SK-N-SH treated with all-trans-retinoic acid at 6 μM for 48 hours (cell line): Measurements from ENCODE around the gene EFL1.
"Not testable (repeated sequence)": the region's sequence is repeated elsewhere in the genome, so short reads cannot be mapped to it uniquely, and the experiment has no call there.

ENCODE experiments used
- ATAC-seq: fragments of 200-7000 bp; cut with Tn5 transposase; 3 replicates; pipeline ENCODE4 v1.9.1; 2020; ENCODE audit warnings: mild to moderate bottlenecking, moderate library complexity
- ARNTL ChIP-seq: fragments of 450-650 bp; formaldehyde crosslinking; IDR thresholded peaks from 2 replicates; pipeline ENCODE4 v1.5.0; 2020; ENCODE audit warnings: low read depth, mild to moderate bottlenecking, moderate library complexity, borderline replicate concordance
- CREB5 ChIP-seq: fragments of 250-450 bp; sonication (Bioruptor Pico); IDR thresholded peaks from 2 replicates; pipeline ENCODE4 v1.5.1; 2020; ENCODE audit warnings: low read depth, mild to moderate bottlenecking, moderate library complexity
- CSRNP3 ChIP-seq: fragments of 250-450 bp; sonication (Bioruptor Pico); IDR thresholded peaks from 2 replicates; pipeline ENCODE4 v1.5.1; 2021; ENCODE audit warnings: mild to moderate bottlenecking, moderate library complexity
- ESRRG ChIP-seq: fragments of 250-450 bp; sonication (Bioruptor Pico); IDR thresholded peaks from 2 replicates; pipeline ENCODE4 v1.6.1; 2021; ENCODE audit warnings: mild to moderate bottlenecking
- GLIS3 ChIP-seq: fragments of 250-450 bp; sonication (Bioruptor Pico); IDR thresholded peaks from 2 replicates; pipeline ENCODE4 v1.5.0; 2020; ENCODE audit warnings: mild to moderate bottlenecking, moderate library complexity
- ISL1 ChIP-seq: fragments of 250-450 bp; sonication (Bioruptor Pico); IDR thresholded peaks from 2 replicates; pipeline ENCODE4 v2.1.2; 2022; ENCODE audit warnings: mild to moderate bottlenecking, moderate library complexity
- OSR1 ChIP-seq: fragments of 250-450 bp; sonication (Bioruptor Pico); IDR thresholded peaks from 2 replicates; pipeline ENCODE4 v1.8.0; 2022; ENCODE audit warnings: moderate library complexity, mild to moderate bottlenecking, inconsistent platforms
- POU6F1 ChIP-seq: fragments of 250-450 bp; sonication (Bioruptor Pico); IDR thresholded peaks from 2 replicates; pipeline ENCODE4 v1.8.0; 2021; ENCODE audit warnings: low read depth, mild to moderate bottlenecking, moderate library complexity, borderline replicate concordance
- PPARA ChIP-seq: fragments of 250-450 bp; sonication (Bioruptor Pico); IDR thresholded peaks from 2 replicates; pipeline ENCODE4 v1.5.0; 2020; ENCODE audit warnings: mild to moderate bottlenecking, borderline replicate concordance
- RARB ChIP-seq: fragments of 250-450 bp; sonication (Bioruptor Pico); IDR thresholded peaks from 2 replicates; pipeline ENCODE4 v1.8.0; 2021; ENCODE audit warnings: mild to moderate bottlenecking, moderate library complexity
- SNAI2 ChIP-seq: fragments of 250-450 bp; sonication (Bioruptor Pico); IDR thresholded peaks from 2 replicates; pipeline ENCODE4 v1.5.0; 2020; ENCODE audit warnings: mild to moderate bottlenecking, moderate library complexity
- TCF4 ChIP-seq: fragments of 250-450 bp; sonication (Bioruptor Pico); IDR thresholded peaks from 2 replicates; pipeline ENCODE4 v1.8.0; 2021; ENCODE audit warnings: mild to moderate bottlenecking, moderate library complexity, borderline replicate concordance
- TOX ChIP-seq: fragments of 250-450 bp; sonication (Bioruptor Pico); IDR thresholded peaks from 2 replicates; pipeline ENCODE4 v1.8.0; 2021; ENCODE audit warnings: mild to moderate bottlenecking, moderate library complexity, borderline replicate concordance
- TSHZ2 ChIP-seq: fragments of 250-450 bp; sonication (Bioruptor Pico); IDR thresholded peaks from 2 replicates; pipeline ENCODE4 v1.5.0; 2020; ENCODE audit warnings: mild to moderate bottlenecking, moderate library complexity
- ZC3H10 ChIP-seq: fragments of 250-450 bp; sonication (Bioruptor Pico); IDR thresholded peaks from 2 replicates; pipeline ENCODE4 v1.5.1; 2021; ENCODE audit warnings: mild to moderate bottlenecking, moderate library complexity
- ZFP3 ChIP-seq: fragments of 250-450 bp; sonication (Bioruptor Pico); IDR thresholded peaks from 2 replicates; pipeline ENCODE4 v1.5.0; 2020; ENCODE audit warnings: mild to moderate bottlenecking, moderate library complexity
- ZNF70 ChIP-seq: fragments of 450-650 bp; formaldehyde crosslinking; IDR thresholded peaks from 2 replicates; pipeline ENCODE4 v1.5.0; 2020; ENCODE audit warnings: mild to moderate bottlenecking, moderate library complexity
- ZNF8 ChIP-seq: fragments of 450-650 bp; formaldehyde crosslinking; IDR thresholded peaks from 2 replicates; pipeline ENCODE4 v1.5.0; 2020; ENCODE audit warnings: mild to moderate bottlenecking, moderate library complexity

Gene EFL1

GRCh38 chr15:82292271-82292670 lies 29.7 kb upstream of the EFL1 start (continued):
- no peak for TF ChIP-seq POU6F1 (CRISPR knock-in tag)
- TF ChIP-seq ZFP3 (CRISPR knock-in tag) = no peak

- ATAC-seq = not testable (repeated sequence)
These were observed 25.7 kb upstream of the EFL1 start for GRCh38 chr15:82288202-82288601.

- ATAC-seq = not testable (repeated sequence)
These were observed 23.9 kb upstream of the EFL1 start for GRCh38 chr15:82286475-82286874.

GRCh38 chr15:82284381-82284780 lies 21.8 kb upstream of the EFL1 start:
- not testable (repeated sequence) for ATAC-seq

GRCh38 chr15:82282386-82282785 lies 19.9 kb upstream of the EFL1 start:
- ATAC-seq = not testable (repeated sequence)

GRCh38 chr15:82281276-82281675 lies 18.7 kb upstream of the EFL1 start:
- ATAC-seq = peak; percentile 91

- TF ChIP-seq ARNTL (CRISPR knock-in tag) (no peak), POU6F1 (CRISPR knock-in tag) (no peak), CSRNP3 (CRISPR knock-in tag) (no peak)
- no peak for ATAC-seq
These were observed 12.9 kb upstream of the EFL1 start for GRCh38 chr15:82275410-82275809.

- no peak for ATAC-seq
- TF ChIP-seq ZC3H10 = no peak
- TF ChIP-seq ESRRG = no peak
- no peak for TF ChIP-seq ARNTL (CRISPR knock-in tag)
- no peak for TF ChIP-seq ZNF8
- TF ChIP-seq POU6F1 (CRISPR knock-in tag) = no peak
- TF ChIP-seq RARB = no peak
- no peak for TF ChIP-seq OSR1 (CRISPR knock-in tag)
- no peak for TF ChIP-seq ZNF70 (CRISPR knock-in tag)
- no peak for TF ChIP-seq SNAI2
- TF ChIP-seq ISL1 = no peak
- no peak for TF ChIP-seq TCF4 (CRISPR knock-in tag)
- no peak for TF ChIP-seq PPARA (CRISPR knock-in tag)
- TF ChIP-seq CSRNP3 (CRISPR knock-in tag) = no peak
- TF ChIP-seq TSHZ2 (CRISPR knock-in tag) = no peak
- TF ChIP-seq GLIS3 (CRISPR knock-in tag) = no peak
- TF ChIP-seq TOX (CRISPR knock-in tag) = no peak
- TF ChIP-seq CREB5 (CRISPR knock-in tag) = no peak
These were observed 9.6 kb upstream of the EFL1 start for GRCh38 chr15:82272154-82272553.
